Ishikawa (cell line): Measurements from ENCODE around the gene ANXA8.

Source experiments
- CEBPB ChIP-seq: IDR thresholded peaks from 2 replicates; pipeline ENCODE4 v1.6.1; 2012
- CREB1 ChIP-seq: IDR thresholded peaks from 2 replicates; pipeline ENCODE4 v1.6.1; 2012; ENCODE audit warnings: low read depth
- EGR1 ChIP-seq: IDR thresholded peaks from 2 replicates; pipeline ENCODE4 v1.6.1; 2012
- EP300 ChIP-seq: IDR thresholded peaks from 2 replicates; pipeline ENCODE4 v1.6.1; 2012; ENCODE audit warnings: borderline replicate concordance
- FOXM1 ChIP-seq: IDR thresholded peaks from 2 replicates; pipeline ENCODE4 v1.6.1; 2012; ENCODE audit warnings: low read depth, borderline replicate concordance
- NFIC ChIP-seq: IDR thresholded peaks from 2 replicates; pipeline ENCODE4 v1.6.1; 2012
- RAD21 ChIP-seq: IDR thresholded peaks from 2 replicates; pipeline ENCODE4 v1.6.1; 2012; ENCODE audit warnings: low read depth
- TAF1 ChIP-seq: IDR thresholded peaks from 2 replicates; pipeline ENCODE4 v1.6.1; 2012; ENCODE audit warnings: low read depth, mild to moderate bottlenecking
- TCF12 ChIP-seq: IDR thresholded peaks from 2 replicates; pipeline ENCODE4 v1.6.1; 2012; ENCODE audit warnings: low read depth
- TEAD4 ChIP-seq: IDR thresholded peaks from 2 replicates; pipeline ENCODE4 v1.6.1; 2012
- USF1 ChIP-seq: IDR thresholded peaks from 2 replicates; pipeline ENCODE4 v1.6.1; 2012
- YY1 ChIP-seq: IDR thresholded peaks from 2 replicates; pipeline ENCODE4 v1.6.1; 2012; ENCODE audit warnings: low read depth
- ZBTB7A ChIP-seq: IDR thresholded peaks from 2 replicates; pipeline ENCODE4 v1.6.1; 2012; ENCODE audit warnings: low read depth
- TF ChIP-seq, protein P1 (sequence below): IDR thresholded peaks from 2 replicates; pipeline ENCODE4 v1.6.1; 2012; ENCODE audit warnings: low read depth, mild to moderate bottlenecking
- TF ChIP-seq, protein P2 (sequence below): IDR thresholded peaks from 2 replicates; pipeline ENCODE4 v1.6.1; 2012

ANXA8 gene

GRCh38 chr10:47456794-47457527 is 27.0 kb downstream of the ANXA8 start:
- TF ChIP-seq TEAD4 (no peak), FOXM1 (no peak), NFIC (no peak), YY1 (no peak), CEBPB (no peak), EP300 (no peak)
- TF ChIP-seq, protein P1, sequence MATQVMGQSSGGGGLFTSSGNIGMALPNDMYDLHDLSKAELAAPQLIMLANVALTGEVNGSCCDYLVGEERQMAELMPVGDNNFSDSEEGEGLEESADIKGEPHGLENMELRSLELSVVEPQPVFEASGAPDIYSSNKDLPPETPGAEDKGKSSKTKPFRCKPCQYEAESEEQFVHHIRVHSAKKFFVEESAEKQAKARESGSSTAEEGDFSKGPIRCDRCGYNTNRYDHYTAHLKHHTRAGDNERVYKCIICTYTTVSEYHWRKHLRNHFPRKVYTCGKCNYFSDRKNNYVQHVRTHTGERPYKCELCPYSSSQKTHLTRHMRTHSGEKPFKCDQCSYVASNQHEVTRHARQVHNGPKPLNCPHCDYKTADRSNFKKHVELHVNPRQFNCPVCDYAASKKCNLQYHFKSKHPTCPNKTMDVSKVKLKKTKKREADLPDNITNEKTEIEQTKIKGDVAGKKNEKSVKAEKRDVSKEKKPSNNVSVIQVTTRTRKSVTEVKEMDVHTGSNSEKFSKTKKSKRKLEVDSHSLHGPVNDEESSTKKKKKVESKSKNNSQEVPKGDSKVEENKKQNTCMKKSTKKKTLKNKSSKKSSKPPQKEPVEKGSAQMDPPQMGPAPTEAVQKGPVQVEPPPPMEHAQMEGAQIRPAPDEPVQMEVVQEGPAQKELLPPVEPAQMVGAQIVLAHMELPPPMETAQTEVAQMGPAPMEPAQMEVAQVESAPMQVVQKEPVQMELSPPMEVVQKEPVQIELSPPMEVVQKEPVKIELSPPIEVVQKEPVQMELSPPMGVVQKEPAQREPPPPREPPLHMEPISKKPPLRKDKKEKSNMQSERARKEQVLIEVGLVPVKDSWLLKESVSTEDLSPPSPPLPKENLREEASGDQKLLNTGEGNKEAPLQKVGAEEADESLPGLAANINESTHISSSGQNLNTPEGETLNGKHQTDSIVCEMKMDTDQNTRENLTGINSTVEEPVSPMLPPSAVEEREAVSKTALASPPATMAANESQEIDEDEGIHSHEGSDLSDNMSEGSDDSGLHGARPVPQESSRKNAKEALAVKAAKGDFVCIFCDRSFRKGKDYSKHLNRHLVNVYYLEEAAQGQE, result no peak

DNA sequence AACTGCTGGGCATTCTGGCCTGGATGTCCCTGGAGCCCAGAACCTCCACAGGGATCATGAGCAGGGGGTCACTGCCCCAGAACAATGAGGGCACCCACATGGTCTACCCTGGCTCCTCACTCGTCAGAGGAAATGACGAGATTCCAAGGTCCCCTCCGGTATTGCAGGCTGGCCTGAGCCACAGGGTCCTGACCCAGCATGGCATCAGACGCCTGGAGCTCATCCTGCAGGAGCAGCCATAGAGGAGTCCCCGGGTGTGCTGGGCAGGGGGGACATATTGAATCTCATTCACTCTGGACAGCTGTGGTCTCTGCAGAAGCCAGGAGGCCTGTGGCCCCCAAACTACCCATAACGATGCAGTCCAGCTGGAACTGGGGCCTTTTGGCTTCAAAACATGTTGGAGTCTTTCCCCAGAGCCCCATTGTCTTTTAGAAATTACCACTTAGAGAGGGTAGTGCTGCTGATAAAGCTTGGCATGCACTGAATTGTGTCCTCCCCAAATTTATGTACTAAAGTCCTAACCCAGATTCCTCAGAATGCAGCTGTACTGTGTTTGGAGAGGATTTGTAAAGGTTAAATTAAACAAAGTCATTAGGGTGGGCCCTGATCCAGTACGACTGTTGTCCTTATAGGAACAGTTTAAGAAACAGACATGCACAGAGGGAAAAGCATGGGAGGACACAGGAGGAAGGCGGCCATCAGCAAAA is 27.7 kb downstream of the ANXA8 start:
- TF ChIP-seq FOXM1, result no peak
- TF ChIP-seq, protein P1, result no peak
- TF ChIP-seq TCF12, result no peak
- no peak for TF ChIP-seq EP300
- no peak for TF ChIP-seq NFIC
- TF ChIP-seq CEBPB, result no peak
- no peak for TF ChIP-seq EGR1
- TF ChIP-seq, protein P2, sequence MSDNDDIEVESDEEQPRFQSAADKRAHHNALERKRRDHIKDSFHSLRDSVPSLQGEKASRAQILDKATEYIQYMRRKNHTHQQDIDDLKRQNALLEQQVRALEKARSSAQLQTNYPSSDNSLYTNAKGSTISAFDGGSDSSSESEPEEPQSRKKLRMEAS, result no peak
- no peak for TF ChIP-seq RAD21
- TF ChIP-seq USF1, result no peak
- no peak for TF ChIP-seq TAF1

DNA sequence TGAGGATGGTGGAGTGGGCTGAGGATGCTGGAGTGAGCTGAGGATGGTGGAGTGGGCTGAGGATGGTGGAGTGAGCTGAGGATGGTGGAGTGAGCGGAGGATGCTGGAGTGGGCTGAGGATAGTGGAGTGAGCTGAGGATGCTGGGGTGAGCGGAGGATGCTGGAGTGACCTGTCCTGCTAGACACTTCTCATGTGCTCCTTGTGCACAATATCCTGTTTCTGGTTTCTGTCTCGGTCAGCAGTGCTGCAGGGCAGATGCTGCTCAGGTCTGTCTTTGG is 29.2 kb downstream of the ANXA8 start:
- TF ChIP-seq CEBPB, result no peak
- no peak for TF ChIP-seq USF1
- TF ChIP-seq YY1, result no peak
- TF ChIP-seq TAF1, result no peak
- TF ChIP-seq TEAD4, result no peak
- TF ChIP-seq RAD21, result no peak
- no peak for TF ChIP-seq CREB1
- no peak for TF ChIP-seq EP300
- no peak for TF ChIP-seq EGR1
- no peak for TF ChIP-seq ZBTB7A
- TF ChIP-seq, protein P2, result no peak
- no peak for TF ChIP-seq TCF12
- TF ChIP-seq, protein P1, result no peak
- no peak for TF ChIP-seq NFIC
- TF ChIP-seq FOXM1, result no peak

DNA sequence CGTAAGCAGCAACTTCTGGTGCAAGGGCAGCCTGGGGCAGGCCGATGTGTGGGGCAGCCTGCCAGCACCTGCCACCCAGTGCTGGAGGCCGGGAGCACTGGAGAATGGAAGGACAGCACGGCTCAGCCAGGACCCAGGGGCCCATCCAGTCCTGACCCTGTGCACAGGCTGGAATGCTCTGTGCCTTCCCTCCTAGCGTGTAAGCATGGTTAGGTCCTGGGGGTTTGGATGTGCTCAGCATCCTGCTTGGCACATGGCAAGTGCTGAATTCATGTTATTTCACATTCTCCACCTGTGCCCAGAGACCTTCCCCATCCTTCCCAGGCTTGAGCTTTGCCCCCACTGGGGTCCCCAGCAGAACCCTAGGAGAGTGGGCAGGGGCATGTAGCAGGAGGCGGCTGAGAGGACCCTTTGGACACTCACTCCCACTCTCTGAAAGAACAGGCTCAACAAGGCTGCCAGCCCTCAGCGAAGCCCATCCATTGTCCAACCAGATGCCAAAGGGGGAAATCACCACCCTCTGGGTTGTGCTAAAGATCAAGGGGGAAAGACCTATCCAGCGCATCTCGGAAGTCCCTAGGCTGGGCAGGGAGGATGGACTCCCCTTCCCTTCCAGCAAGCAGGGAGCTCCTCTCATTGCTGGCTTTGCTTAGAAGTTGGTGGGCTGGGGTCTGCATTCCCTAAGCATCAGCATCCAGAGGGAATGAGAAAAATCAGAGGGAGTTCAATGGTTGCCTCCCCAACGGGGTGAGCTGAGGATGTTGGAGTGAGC is 29.7 kb downstream of the ANXA8 start:
- TF ChIP-seq, protein P2, result no peak
- no peak for TF ChIP-seq RAD21
- TF ChIP-seq CREB1, result no peak
